NAMALWA (cell line): Measurements from ENCODE around the gene LRRC58.

Experiments used
- DNase-seq: peaks from one replicate; pipeline ENCODE4 v3.0.0-alpha.2; 2015; ENCODE audit warnings: low spot score

The LRRC58 gene

GRCh38 chr3:120276767-120277166 is 72.4 kb downstream of the LRRC58 start:
- no peak for DNase-seq

DNA sequence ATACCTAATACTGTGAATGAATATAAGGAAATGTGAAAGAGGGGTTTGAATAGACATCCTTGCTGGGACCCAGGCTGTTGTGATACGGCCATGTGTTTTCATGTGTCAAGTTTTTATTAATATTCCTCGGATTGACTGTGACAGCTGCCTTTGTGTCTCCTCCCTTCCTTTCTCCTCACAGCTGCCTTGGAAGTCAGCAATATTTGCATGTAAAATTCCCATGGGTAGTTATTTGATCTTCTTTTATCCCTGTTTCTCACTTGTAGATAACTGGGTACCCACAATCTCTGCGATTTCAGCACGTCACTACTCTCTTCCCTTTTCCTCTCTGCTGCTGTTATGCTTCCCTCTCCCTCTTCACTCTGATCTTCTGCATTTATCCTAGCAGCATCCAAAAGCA is 73.5 kb downstream of the LRRC58 start:
- no peak for DNase-seq

DNA sequence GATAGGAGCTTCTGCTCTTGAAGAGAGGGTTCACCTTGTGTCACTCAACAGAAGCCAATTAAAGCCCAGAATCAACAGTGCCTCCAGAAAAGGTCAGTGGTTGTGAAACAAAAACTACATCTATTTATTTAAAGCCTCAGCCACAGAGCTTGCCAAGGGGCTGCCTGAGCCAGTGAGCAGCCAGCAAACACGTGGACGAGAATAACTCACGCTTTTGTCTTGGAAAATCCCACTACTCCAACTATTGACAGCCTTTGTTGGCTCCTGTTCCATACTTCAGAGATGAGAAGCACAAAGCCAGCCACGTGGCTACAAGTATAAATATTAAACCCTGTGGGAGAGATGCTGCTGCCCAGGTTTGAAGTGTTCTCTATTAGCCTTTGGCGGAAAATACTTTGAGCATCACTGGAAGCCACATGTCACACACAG is 74.4 kb downstream of the LRRC58 start:
- DNase-seq, result no peak
